Kidney (tissue), 14 donors: ENCODE measurements around the gene ARID1B. TPM values are rescaled to one million over a fixed set of nuclear protein-coding genes. Genes with fewer than 3 reads are reported as not detected.

ENCODE experiments used
- DNase-seq, 5 donors: peaks; one replicate each; pipeline ENCODE4 v3.0.0-alpha.2; 2013 to 2020
- FAIRE-seq: peaks from 2 replicates; lab custom pipeline; 2012; peaks lifted over from hg19 to GRCh38; lab: Jason Lieb, UNC
- H3K27ac ChIP-seq, 2 donors: one replicate each; pipeline ENCODE4 v1.7.0; 2013; ENCODE audit warnings: low read depth in 2 of 2, low read length in 2 of 2, inconsistent platforms in 1 of 2
- H3K27me3 ChIP-seq: one replicate; pipeline ENCODE4 v1.7.1; 2013; ENCODE audit warnings: low read length, inconsistent platforms; ENCODE audit not compliant: control insufficient read depth, insufficient read depth
- H3K36me3 ChIP-seq, 3 donors: one replicate each; pipeline versions ENCODE4 v1.7.0 to v1.7.1; 2013; ENCODE audit warnings: low read length in 3 of 3, control low read depth in 1 of 3, inconsistent platforms in 1 of 3; ENCODE audit not compliant: insufficient read depth in 3 of 3, control insufficient read depth in 2 of 3
- H3K4me1 ChIP-seq, 3 donors: one replicate each; pipeline versions ENCODE4 v1.7.0 to v1.7.1; 2013; ENCODE audit warnings: low read length in 3 of 3, inconsistent platforms in 1 of 3, low read depth in 1 of 3; ENCODE audit not compliant: control insufficient read depth in 2 of 3, insufficient read depth in 2 of 3
- H3K4me3 ChIP-seq, 3 donors: one replicate each; pipeline versions ENCODE4 v1.7.0 to v1.8.1; 2013; ENCODE audit warnings: low read length in 3 of 3, control low read depth in 1 of 3, inconsistent platforms in 1 of 3
- H3K9ac ChIP-seq, 3 donors: one replicate each; pipeline versions ENCODE4 v1.7.0 to v1.7.1; 2013; ENCODE audit warnings: low read length in 3 of 3, control low read depth in 1 of 3, inconsistent platforms in 1 of 3
- H3K9me3 ChIP-seq, 3 donors: one replicate each; pipeline versions ENCODE4 v1.7.0 to v1.7.1; 2013; ENCODE audit warnings: low read length in 3 of 3, control low read depth in 1 of 3, inconsistent platforms in 1 of 3; ENCODE audit not compliant: control insufficient read depth in 2 of 3, insufficient read depth in 1 of 3
- intact Hi-C: fragments of 100-400 bp; cut with DNase I; formaldehyde crosslinking; loops from one replicate; pipeline ENCODE4 v1.11.1; 2022
- polyA plus RNA-seq: library from polyadenylated mRNA; stranded (reverse); fragments of 350-450 nt; fragmentation: Illumina TruSeq; extraction: RNeasy Lipid Tissue Mini Kit (QIAGEN cat#74804); gene quantifications from one replicate; pipeline ENCODE4 v1.2.3, GENCODE V29; 2014; ENCODE audit warnings: low read depth, low replicate concordance; ENCODE audit not compliant: insufficient read depth
- total RNA-seq: library from RNA; stranded (reverse); fragmentation: NEBNext Ultra II Directional; extraction: Animal tissue kit (Norgen Biotek cat#: 25700); gene quantifications from one replicate; pipeline ENCODE4 v1.2.1, GENCODE V29; 2021
- TF ChIP-seq, protein P1 (sequence below): IDR thresholded peaks from 3 replicates; pipeline ENCODE4 v1.5.1; 2012; ENCODE audit warnings: mild to moderate bottlenecking, moderate library complexity, borderline replicate concordance; ENCODE audit not compliant: insufficient read depth; ENCODE audit errors: extremely low read depth
- donor health status: control.
- donor health status: control.
- donor health status: control.
- donor health status: control.
- donor health status: control.
- donor health status: DM: yes; HTN: yes; CAD: no.
- donor health status: Normal renal cell carcinoma (clear cell type).

ARID1B gene
- total and polyA plus RNA-seq, 2 donors from 2014 or later, result 16.4 to 110 TPM

DNA sequence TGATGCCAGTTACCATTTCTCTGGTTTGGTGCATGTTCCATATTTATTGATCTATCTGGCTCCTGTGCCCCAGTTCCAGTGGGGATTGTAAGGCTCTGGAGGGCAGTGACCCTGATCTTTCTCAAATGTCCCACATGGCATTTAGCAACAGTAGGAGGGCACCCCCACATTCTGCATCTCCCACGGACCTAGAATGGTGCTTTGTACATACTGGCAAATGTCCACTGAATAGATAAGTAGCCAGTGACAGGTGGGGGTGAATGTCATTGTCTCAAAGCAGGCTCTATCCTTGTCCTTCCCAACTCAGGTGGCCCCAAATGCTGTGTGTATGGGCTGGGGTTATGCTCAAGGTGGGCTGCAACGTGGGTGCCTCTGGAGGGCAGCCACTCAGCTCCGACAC lies 462.0 kb downstream of the ARID1B start:
- FAIRE-seq (no peak), DNase-seq (no peak)
- TF ChIP-seq, protein P1, sequence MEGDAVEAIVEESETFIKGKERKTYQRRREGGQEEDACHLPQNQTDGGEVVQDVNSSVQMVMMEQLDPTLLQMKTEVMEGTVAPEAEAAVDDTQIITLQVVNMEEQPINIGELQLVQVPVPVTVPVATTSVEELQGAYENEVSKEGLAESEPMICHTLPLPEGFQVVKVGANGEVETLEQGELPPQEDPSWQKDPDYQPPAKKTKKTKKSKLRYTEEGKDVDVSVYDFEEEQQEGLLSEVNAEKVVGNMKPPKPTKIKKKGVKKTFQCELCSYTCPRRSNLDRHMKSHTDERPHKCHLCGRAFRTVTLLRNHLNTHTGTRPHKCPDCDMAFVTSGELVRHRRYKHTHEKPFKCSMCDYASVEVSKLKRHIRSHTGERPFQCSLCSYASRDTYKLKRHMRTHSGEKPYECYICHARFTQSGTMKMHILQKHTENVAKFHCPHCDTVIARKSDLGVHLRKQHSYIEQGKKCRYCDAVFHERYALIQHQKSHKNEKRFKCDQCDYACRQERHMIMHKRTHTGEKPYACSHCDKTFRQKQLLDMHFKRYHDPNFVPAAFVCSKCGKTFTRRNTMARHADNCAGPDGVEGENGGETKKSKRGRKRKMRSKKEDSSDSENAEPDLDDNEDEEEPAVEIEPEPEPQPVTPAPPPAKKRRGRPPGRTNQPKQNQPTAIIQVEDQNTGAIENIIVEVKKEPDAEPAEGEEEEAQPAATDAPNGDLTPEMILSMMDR, result no peak
- Histone ChIP-seq H3K27me3 (peaks cover 2% of the 10 kb centered on the region), H3K9me3 (no peaks in the 10 kb centered on the region), H3K4me3 (no peak overlapping the region), H3K36me3 (no peaks in the 10 kb centered on the region), H3K4me1 (peaks cover 0 to 21% (median 0%) of the 10 kb centered on the region in 3 donors), H3K27ac (no peak overlapping the region), H3K9ac (no peak overlapping the region)
- intact Hi-C loops, result no loop called here

DNA sequence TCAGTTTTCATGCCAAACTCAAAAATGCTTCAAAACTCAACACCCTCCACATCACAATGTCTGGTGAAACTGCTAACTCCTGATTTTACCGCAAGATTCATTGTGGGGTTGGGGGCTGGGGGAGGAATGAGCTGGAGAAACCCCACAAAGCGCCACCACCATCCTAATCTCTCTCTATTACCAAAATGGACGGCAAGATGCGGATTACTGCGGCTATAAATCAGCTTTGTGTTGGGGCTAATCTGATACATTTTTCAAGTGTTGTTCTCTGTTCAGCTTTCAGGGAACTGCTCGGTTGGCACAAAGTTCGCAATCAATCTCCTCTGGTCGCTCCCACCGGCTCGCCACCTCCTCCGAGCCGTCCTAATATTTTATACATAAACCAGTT lies 462.5 kb downstream of the ARID1B start:
- no peaks in the 10 kb centered on the region for H3K36me3 ChIP-seq
- no peak for DNase-seq

DNA sequence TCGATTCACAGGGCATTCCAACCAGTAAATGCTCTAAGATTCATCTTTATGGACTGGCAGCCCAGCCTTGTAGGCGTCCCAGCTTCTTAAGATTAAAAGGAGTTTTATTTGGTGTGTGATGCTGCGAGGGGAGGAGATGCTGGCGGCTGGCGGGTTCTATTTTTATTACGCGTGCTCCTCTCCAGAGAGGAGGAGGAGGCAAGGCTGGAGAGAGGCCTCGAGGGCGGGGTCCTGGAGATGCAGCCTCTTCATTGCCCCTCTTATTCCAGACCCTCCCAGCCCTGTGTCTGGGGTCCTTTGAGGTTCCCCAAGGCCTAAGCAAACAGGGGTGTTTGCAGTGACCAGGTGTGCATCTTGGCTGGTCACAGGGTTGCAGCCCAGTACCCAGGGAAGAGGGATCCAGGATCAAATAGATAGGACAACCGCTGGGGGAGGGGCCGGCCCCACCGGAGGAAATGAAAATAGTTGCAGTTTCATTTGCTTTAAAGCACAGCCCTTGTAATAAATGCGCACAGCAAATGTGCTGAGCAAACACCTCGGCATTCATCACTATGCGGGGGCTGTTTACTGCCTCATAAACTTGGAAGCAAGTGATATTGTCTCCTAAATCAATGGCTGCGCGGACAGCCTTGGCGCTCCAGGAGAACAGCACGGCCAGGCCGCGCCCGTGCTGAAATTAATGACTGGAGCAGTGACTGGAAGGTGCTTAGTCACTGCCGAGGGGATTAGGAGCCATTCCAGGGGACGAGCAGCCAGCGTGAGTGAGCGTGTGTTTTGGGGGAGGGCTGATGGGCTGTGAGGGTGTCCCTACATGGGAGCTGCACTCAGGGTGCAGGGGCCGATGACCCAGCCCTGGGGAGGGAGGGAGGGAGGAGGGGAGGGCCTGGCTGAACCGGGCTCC lies 463.1 kb downstream of the ARID1B start:
- Histone ChIP-seq H3K9me3 (no peaks in the 10 kb centered on the region), H3K36me3 (no peaks in the 10 kb centered on the region), H3K27me3 (peaks cover 2% of the 10 kb centered on the region), H3K9ac (no peak overlapping the region), H3K27ac (peak overlapping the region; percentile 75 to 82), H3K4me1 (peaks cover 0 to 18% (median 0%) of the 10 kb centered on the region in 3 donors), H3K4me3 (peak overlapping the region in 2 of 3 donors; percentile 37 to 40)
- FAIRE-seq (no peak), DNase-seq (peak; percentile 69 to 91 (median 74))
- TF ChIP-seq, protein P1, result no peak
- intact Hi-C loops, result no loop called here

More for the DNA sequence above, 462.5 kb downstream of the ARID1B start:
- H3K4me1 ChIP-seq, result peaks cover 0 to 22% (median 0%) of the 10 kb centered on the region in 3 donors
- H3K4me3 ChIP-seq, result no peak overlapping the region
- H3K27me3 ChIP-seq, result peaks cover 2% of the 10 kb centered on the region
- no peak for FAIRE-seq
- TF ChIP-seq, protein P1, result no peak
- no peak overlapping the region for H3K9ac ChIP-seq
- H3K27ac ChIP-seq, result peak overlapping the region in 1 of 2 donors; percentile 82
- no peaks in the 10 kb centered on the region for H3K9me3 ChIP-seq
- intact Hi-C loops, result no loop called here
